Measurements from ENCODE around the gene PDZD2.

Gene PDZD2

DNA sequence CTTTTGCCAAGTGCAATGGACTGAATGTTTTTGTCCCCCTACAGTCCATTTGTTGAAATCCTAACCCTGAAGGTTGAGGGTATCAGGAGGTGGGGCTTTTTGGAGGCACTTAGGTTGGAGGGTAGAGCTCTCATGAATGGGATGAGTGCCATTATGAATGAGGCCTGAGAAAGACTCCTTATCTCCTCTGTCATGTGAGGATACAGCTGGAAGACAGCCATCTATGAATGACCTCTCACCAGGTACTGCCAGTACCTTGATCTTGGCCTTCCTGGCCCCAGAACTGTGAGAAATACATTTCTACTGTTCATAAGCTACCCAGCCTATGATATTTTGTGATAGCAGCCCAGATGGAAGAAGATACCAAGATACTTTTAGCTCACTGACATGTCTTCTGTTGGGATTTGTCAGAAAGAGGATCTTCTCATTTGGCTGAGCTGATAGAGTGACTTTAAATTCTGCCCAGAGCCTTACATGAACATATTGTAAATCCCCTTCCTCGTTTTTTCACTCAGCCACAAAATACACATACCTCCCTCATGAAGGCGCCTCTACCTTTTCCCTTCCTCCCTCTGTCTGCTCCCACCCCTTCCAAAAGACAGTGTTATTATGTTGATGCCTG, 256.4 kb downstream of the PDZD2 start:
- Histone ChIP-seq H3K9ac (ENCODE audit: low read length) (no peak overlapping the region), H3K79me2 (ENCODE audit: low read length) (no peaks in the 10 kb centered on the region), H3K27ac (ENCODE audit: low read length) (no peak overlapping the region), H3K27me3 (ENCODE audit: low read depth, low read length) (0 out of 2 replicates have a peak, but pooled peaks cover 10% of the 10 kb centered on the region), H4K20me1 (ENCODE audit: insufficient read depth, low read length) (no peaks in the 10 kb centered on the region), H3K4me1 (ENCODE audit: low read length) (no peaks in the 10 kb centered on the region), H3K4me3 (ENCODE audit: low read length) (no peak overlapping the region), H2AFZ (ENCODE audit: low read depth, low read length) (no peak overlapping the region), H3K36me3 (replicated peaks; ENCODE audit: low read depth, low read length) (no peaks in the 10 kb centered on the region), H3K4me2 (ENCODE audit: low read length) (no peak overlapping the region), H3K9me3 (ENCODE audit: insufficient read depth, low read length) (no peaks in the 10 kb centered on the region)
- TF ChIP-seq, protein P1, sequence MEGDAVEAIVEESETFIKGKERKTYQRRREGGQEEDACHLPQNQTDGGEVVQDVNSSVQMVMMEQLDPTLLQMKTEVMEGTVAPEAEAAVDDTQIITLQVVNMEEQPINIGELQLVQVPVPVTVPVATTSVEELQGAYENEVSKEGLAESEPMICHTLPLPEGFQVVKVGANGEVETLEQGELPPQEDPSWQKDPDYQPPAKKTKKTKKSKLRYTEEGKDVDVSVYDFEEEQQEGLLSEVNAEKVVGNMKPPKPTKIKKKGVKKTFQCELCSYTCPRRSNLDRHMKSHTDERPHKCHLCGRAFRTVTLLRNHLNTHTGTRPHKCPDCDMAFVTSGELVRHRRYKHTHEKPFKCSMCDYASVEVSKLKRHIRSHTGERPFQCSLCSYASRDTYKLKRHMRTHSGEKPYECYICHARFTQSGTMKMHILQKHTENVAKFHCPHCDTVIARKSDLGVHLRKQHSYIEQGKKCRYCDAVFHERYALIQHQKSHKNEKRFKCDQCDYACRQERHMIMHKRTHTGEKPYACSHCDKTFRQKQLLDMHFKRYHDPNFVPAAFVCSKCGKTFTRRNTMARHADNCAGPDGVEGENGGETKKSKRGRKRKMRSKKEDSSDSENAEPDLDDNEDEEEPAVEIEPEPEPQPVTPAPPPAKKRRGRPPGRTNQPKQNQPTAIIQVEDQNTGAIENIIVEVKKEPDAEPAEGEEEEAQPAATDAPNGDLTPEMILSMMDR (IDR thresholded peaks at IDR 0.05; ENCODE audit: low read depth, low read length), result no peak
- no peak for TF ChIP-seq EZH2phosphoT487 (IDR thresholded peaks at IDR 0.05; ENCODE audit: low read depth)

DNA sequence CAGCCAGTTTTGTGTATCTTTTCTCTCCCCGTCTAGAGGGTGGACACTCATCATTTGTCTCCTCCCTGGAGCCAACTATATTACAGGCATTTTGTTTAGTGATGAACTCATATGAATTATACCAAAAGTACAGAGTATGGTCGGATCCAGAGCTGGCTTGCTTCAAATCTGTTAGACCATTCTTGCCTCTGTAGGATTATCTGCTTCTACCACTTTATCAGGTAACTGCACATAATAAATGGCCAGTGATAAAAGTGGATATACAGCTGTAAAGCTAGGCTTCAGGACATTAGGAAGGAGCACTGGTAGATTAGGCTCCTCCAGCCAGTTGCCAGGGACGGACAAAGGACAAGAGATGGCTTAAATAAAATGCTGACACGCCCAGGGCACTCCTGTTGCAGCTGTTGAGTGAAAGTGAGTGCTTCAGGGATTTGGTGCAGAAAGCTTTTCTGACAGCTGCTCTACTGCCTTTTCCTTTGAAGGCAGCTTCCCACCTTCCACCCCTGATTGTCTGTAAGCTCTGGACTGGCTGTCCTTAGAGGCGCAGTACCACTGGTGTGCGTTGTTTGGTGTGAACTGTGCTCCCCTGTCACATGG, 259.2 kb downstream of the PDZD2 start:
- H3K79me2 ChIP-seq (ENCODE audit: low read length), result no peaks in the 10 kb centered on the region
- H3K4me3 ChIP-seq (ENCODE audit: low read length), result no peak overlapping the region
- H3K27ac ChIP-seq (ENCODE audit: low read length), result no peak overlapping the region
- no peak for TF ChIP-seq EZH2phosphoT487 (IDR thresholded peaks at IDR 0.05; ENCODE audit: low read depth)
- TF ChIP-seq, protein P1 (IDR thresholded peaks at IDR 0.05; ENCODE audit: low read depth, low read length), result no peak
- no peaks in the 10 kb centered on the region for H3K9me3 ChIP-seq (ENCODE audit: insufficient read depth, low read length)
- no peaks in the 10 kb centered on the region for H3K4me1 ChIP-seq (ENCODE audit: low read length)
- H3K9ac ChIP-seq (ENCODE audit: low read length), result no peak overlapping the region
- no peaks in the 10 kb centered on the region for H3K36me3 ChIP-seq (replicated peaks; ENCODE audit: low read depth, low read length)
- H2AFZ ChIP-seq (ENCODE audit: low read depth, low read length), result no peak overlapping the region
- H4K20me1 ChIP-seq (ENCODE audit: insufficient read depth, low read length), result no peaks in the 10 kb centered on the region
- H3K4me2 ChIP-seq (ENCODE audit: low read length), result no peak overlapping the region
- 0 out of 2 replicates have a peak, but pooled peaks cover 10% of the 10 kb centered on the region for H3K27me3 ChIP-seq (ENCODE audit: low read depth, low read length)

DNA sequence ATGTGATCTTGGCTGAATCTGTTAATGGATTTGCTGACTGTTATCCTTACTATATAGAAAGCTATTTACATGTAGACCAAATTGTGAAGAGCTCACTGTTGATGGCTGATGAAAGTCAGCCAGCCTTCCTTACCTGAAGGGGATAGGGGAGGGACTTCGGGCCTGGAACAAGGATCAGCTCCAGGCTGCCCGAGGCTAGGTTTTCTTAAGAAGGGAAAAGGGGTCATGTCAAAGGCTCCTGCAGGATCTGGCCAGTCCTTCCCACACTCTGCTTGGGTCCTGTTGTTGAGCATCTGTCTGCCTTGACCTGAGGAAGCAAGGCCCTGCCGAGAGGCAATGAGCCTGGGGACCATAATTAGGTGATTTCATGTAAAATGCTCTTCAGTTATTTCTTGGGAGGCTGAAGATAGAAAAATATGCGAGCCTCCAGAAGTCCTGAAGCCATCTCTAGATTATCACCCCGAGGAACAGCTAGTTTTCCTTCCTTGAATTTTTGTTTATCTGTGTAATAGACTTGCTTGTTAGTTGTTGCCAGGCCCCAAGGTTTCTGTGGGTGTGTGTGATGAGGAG, 261.4 kb downstream of the PDZD2 start:
- Histone ChIP-seq H2AFZ (ENCODE audit: low read depth, low read length) (no peak overlapping the region), H4K20me1 (ENCODE audit: insufficient read depth, low read length) (no peaks in the 10 kb centered on the region), H3K36me3 (replicated peaks; ENCODE audit: low read depth, low read length) (no peaks in the 10 kb centered on the region), H3K27ac (ENCODE audit: low read length) (no peak overlapping the region), H3K4me1 (ENCODE audit: low read length) (no peaks in the 10 kb centered on the region), H3K4me3 (ENCODE audit: low read length) (no peak overlapping the region), H3K4me2 (ENCODE audit: low read length) (no peak overlapping the region), H3K9ac (ENCODE audit: low read length) (no peak overlapping the region), H3K27me3 (ENCODE audit: low read depth, low read length) (0 out of 2 replicates have a peak, but pooled peaks cover 10% of the 10 kb centered on the region), H3K79me2 (ENCODE audit: low read length) (no peaks in the 10 kb centered on the region), H3K9me3 (ENCODE audit: insufficient read depth, low read length) (no peaks in the 10 kb centered on the region)
- TF ChIP-seq EZH2phosphoT487 (IDR thresholded peaks at IDR 0.05; ENCODE audit: low read depth), result no peak
- TF ChIP-seq, protein P1 (IDR thresholded peaks at IDR 0.05; ENCODE audit: low read depth, low read length), result no peak

DNA sequence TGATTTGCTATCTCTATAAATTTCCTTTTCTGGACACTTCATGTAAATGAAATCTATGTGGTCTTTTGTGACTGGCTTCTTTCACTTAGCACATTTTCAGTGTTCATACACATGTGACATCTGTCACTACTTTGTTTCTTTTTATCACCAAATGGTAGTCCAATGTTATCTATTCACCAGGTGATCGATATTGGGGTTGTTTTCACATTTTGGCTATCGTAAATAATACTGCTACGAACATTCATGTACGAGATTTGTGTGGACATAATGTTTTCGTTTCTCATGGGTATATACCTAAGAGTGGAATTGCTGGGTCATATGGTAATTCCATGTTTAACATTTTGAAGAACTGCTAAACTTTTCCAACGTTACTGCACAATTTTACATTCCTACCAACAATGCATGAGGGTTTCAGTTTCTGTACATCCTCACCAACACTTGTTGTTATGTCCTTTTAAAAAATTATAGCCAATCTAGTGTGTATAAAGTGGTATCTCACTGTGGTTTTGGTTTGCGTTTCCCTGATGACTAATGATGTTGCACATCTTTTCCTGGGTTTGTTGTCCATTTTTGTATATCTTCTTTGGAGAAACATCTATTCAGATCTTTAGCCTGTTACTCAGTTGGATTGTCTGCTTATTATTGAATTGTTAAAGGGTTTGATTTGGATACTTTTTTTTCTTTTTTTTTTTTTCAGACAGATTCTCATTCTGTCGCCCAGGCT, 263.0 kb downstream of the PDZD2 start:
- Histone ChIP-seq H3K4me2 (ENCODE audit: low read length) (no peak overlapping the region), H2AFZ (ENCODE audit: low read depth, low read length) (no peak overlapping the region), H3K9me3 (ENCODE audit: insufficient read depth, low read length) (no peaks in the 10 kb centered on the region), H3K27me3 (ENCODE audit: low read depth, low read length) (0 out of 2 replicates have a peak, but pooled peaks cover 10% of the 10 kb centered on the region), H3K36me3 (replicated peaks; ENCODE audit: low read depth, low read length) (no peaks in the 10 kb centered on the region), H4K20me1 (ENCODE audit: insufficient read depth, low read length) (no peaks in the 10 kb centered on the region), H3K4me3 (ENCODE audit: low read length) (no peak overlapping the region), H3K4me1 (ENCODE audit: low read length) (no peaks in the 10 kb centered on the region), H3K79me2 (ENCODE audit: low read length) (no peaks in the 10 kb centered on the region), H3K27ac (ENCODE audit: low read length) (no peak overlapping the region), H3K9ac (ENCODE audit: low read length) (no peak overlapping the region)
- no peak for TF ChIP-seq EZH2phosphoT487 (IDR thresholded peaks at IDR 0.05; ENCODE audit: low read depth)
- TF ChIP-seq, protein P1 (IDR thresholded peaks at IDR 0.05; ENCODE audit: low read depth, low read length), result no peak

Data from OCI-LY3 (cell line).